PC-9 (cell line): ENCODE measurements around the gene CELF2. TPM values are rescaled to one million over a fixed set of nuclear protein-coding genes. Genes with fewer than 3 reads are reported as not detected.

Source experiments
- BruUV-seq: library from RNA; stranded (reverse); fragments of 400-500 nt; replicated peaks from 2 replicates; lab custom pipeline; 2021; lab: Mats Ljungman, UMichigan
- CTCF ChIA-PET: fragments of 300-600 bp; sonication (Branson Sonifier 250); formaldehyde crosslinking; loops from one replicate; lab custom pipeline; 2022; ENCODE audit warnings: antibody characterized with exemption; lab: Charles Lee
- POLR2A ChIA-PET: fragments of 300-600 bp; sonication (Branson Sonifier 250); formaldehyde crosslinking; loops from one replicate; lab custom pipeline; 2022; ENCODE audit warnings: antibody characterized with exemption; ENCODE audit not compliant: unreplicated experiment; lab: Charles Lee
- DNase-seq, 2 experiments: peaks; one replicate each; pipeline versions ENCODE4 v3.0.0 to v3.0.0-alpha.2; 2015 to 2022; ENCODE audit warnings: mixed read lengths in 1 of 2
- H2AFZ ChIP-seq: fragments of 200-600 bp; sonication (generic); 2 replicates; pipeline ENCODE4 v1.8.1; 2017; ENCODE audit warnings: antibody characterized with exemption
- H3F3A ChIP-seq: fragments of 200-600 bp; sonication (generic); 2 replicates; pipeline ENCODE4 v1.8.1; 2017; ENCODE audit warnings: antibody characterized with exemption, mild to moderate bottlenecking, low read depth; ENCODE audit not compliant: insufficient read depth
- H3K27ac ChIP-seq: fragments of 200-600 bp; sonication (generic); 2 replicates; pipeline ENCODE4 v1.6.1; 2016; ENCODE audit warnings: mixed run types
- H3K27me3 ChIP-seq: fragments of 200-600 bp; sonication (generic); 2 replicates; pipeline ENCODE4 v1.6.1; 2016; ENCODE audit warnings: low read depth, mixed run types; ENCODE audit not compliant: insufficient read depth
- H3K36me3 ChIP-seq: fragments of 200-600 bp; sonication (generic); 2 replicates; pipeline ENCODE4 v1.6.1; 2016; ENCODE audit warnings: low read depth, mixed run types
- H3K4me1 ChIP-seq: fragments of 200-600 bp; sonication (generic); replicated peaks from 2 replicates; pipeline ENCODE4 v1.6.1; 2016; ENCODE audit warnings: mixed run types; ENCODE audit not compliant: insufficient read depth
- H3K4me2 ChIP-seq: fragments of 200-600 bp; sonication (generic); 2 replicates; pipeline ENCODE4 v1.6.1; 2017; ENCODE audit warnings: mixed run types
- H3K4me3 ChIP-seq: fragments of 200-600 bp; sonication (generic); 2 replicates; pipeline ENCODE4 v1.6.1; 2016; ENCODE audit warnings: mixed run types
- H3K79me2 ChIP-seq: fragments of 200-600 bp; sonication (generic); 2 replicates; pipeline ENCODE4 v1.6.1; 2017; ENCODE audit warnings: low read depth, mixed run types
- H3K9me2 ChIP-seq: fragments of 200-600 bp; sonication (generic); 2 replicates; pipeline ENCODE4 v1.8.1; 2017; ENCODE audit warnings: mild to moderate bottlenecking; ENCODE audit not compliant: insufficient read depth
- H3K9me3 ChIP-seq: fragments of 200-600 bp; sonication (generic); 2 replicates; pipeline ENCODE4 v1.8.1; 2016; ENCODE audit warnings: low read depth; ENCODE audit not compliant: insufficient read depth
- H4K20me1 ChIP-seq: fragments of 200-600 bp; sonication (generic); 2 replicates; pipeline ENCODE4 v1.8.1; 2017; ENCODE audit not compliant: insufficient read depth
- CTCF ChIP-seq: fragments of 200-600 bp; sonication (generic); conservative IDR thresholded peaks from 2 replicates; pipeline ENCODE4 v1.6.1; 2017; ENCODE audit warnings: mixed run types, antibody characterized with exemption, mild to moderate bottlenecking, moderate library complexity
- EZH2 ChIP-seq: fragments of 200-600 bp; sonication (generic); IDR thresholded peaks from 2 replicates; pipeline ENCODE4 v1.8.0; 2017; ENCODE audit warnings: antibody characterized with exemption, low read depth
- intact Hi-C: fragments of 100-400 bp; cut with micrococcal nuclease; formaldehyde crosslinking; loops from one replicate; pipeline ENCODE4 v1.10.0; 2022; ENCODE audit not compliant: unreplicated experiment
- total RNA-seq: library from RNA; stranded (reverse); gene quantifications from 2 replicates; pipeline ENCODE4 v1.2.3, GENCODE V29; 2021

CELF2 gene
- total RNA-seq, 1 experiment from 2014 or later = not detected

GRCh38 chr10:11026773-11027172 is 9.1 kb downstream of the CELF2 start:
- POLR2A ChIA-PET = no interaction called here
- Histone ChIP-seq H3K9me3 (no peaks in the 10 kb centered on the region), H3K27ac (no peak overlapping the region), H3K36me3 (no peaks in the 10 kb centered on the region), H3K9me2 (no peaks in the 10 kb centered on the region), H3K4me3 (no peak overlapping the region), H2AFZ (0 out of 2 replicates have a peak overlapping the region, but pooled peaks have one; percentile 39), H4K20me1 (no peaks in the 10 kb centered on the region), H3K79me2 (no peaks in the 10 kb centered on the region), H3K4me1 (no peaks in the 10 kb centered on the region), H3F3A (no peaks in the 10 kb centered on the region), H3K27me3 (no peaks in the 10 kb centered on the region), H3K4me2 (no peak overlapping the region)
- no TSS peak for BruUV-seq
- CTCF ChIA-PET = no interaction called here
- DNase-seq = no peak
- intact Hi-C loops = no loop called here
- TF ChIP-seq CTCF (no peak), EZH2 (no peak)

- no peaks in the 10 kb centered on the region for H3K36me3 ChIP-seq
- H3K4me1 ChIP-seq = no peaks in the 10 kb centered on the region
- CTCF ChIA-PET = interaction anchor here (0.7 kb wide), 2 partner anchors 530 to 1692 kb away, joined by 3 read pairs; no protein-coding TSS in a partner anchor
- no peaks in the 10 kb centered on the region for H4K20me1 ChIP-seq
- H3K27me3 ChIP-seq = no peaks in the 10 kb centered on the region
- intact Hi-C loops = loop anchor here (5.0 kb wide), 3 partner anchors 517 to 1427 kb away; no protein-coding TSS in a partner anchor
- no peak for DNase-seq
- BruUV-seq = no TSS peak
- H2AFZ ChIP-seq = no peak overlapping the region
- POLR2A ChIA-PET = interaction anchor here (0.6 kb wide), 1 partner anchor 270 kb away, joined by 3 read pairs; no protein-coding TSS in a partner anchor
- H3K79me2 ChIP-seq = no peaks in the 10 kb centered on the region
- TF ChIP-seq EZH2 (no peak), CTCF (no peak)
- H3K27ac ChIP-seq = no peak overlapping the region
- H3F3A ChIP-seq = no peaks in the 10 kb centered on the region
- H3K9me2 ChIP-seq = no peaks in the 10 kb centered on the region
- H3K4me3 ChIP-seq = no peak overlapping the region
- H3K4me2 ChIP-seq = no peak overlapping the region
- H3K9me3 ChIP-seq = no peaks in the 10 kb centered on the region
Measured at GRCh38 chr10:11034762-11035161, 17.1 kb downstream of the CELF2 start.

- no peak overlapping the region for H3K27ac ChIP-seq
- CTCF ChIA-PET = interaction anchor here (0.6 to 0.7 kb wide), 2 partner anchors 531 to 740 kb away, joined by 3 to 6 read pairs; no protein-coding TSS in a partner anchor
Measured at GRCh38 chr10:11035301-11035991, 17.8 kb downstream of the CELF2 start.

More at GRCh38 chr10:11035301-11035991, 17.8 kb downstream of the CELF2 start:
- intact Hi-C loops = loop anchor here (5.0 kb wide), 3 partner anchors 518 to 1428 kb away; no protein-coding TSS in a partner anchor
- Histone ChIP-seq H3K4me3 (no peak overlapping the region), H3K9me3 (no peaks in the 10 kb centered on the region), H3K4me2 (no peak overlapping the region), H2AFZ (no peak overlapping the region), H4K20me1 (no peaks in the 10 kb centered on the region), H3K9me2 (no peaks in the 10 kb centered on the region), H3K36me3 (no peaks in the 10 kb centered on the region), H3K27me3 (no peaks in the 10 kb centered on the region), H3F3A (no peaks in the 10 kb centered on the region), H3K4me1 (no peaks in the 10 kb centered on the region), H3K79me2 (no peaks in the 10 kb centered on the region)
- DNase-seq = peak in 1 of 2 experiments; percentile 2
- POLR2A ChIA-PET = interaction anchor here (0.6 kb wide), 1 partner anchor 270 kb away, joined by 3 read pairs; no protein-coding TSS in a partner anchor
- BruUV-seq = no TSS peak
- TF ChIP-seq CTCF = no peak
- no peak for TF ChIP-seq EZH2
